ENCODE results near the gene SLC4A2.

Gene SLC4A2

GRCh38 chr7:151045967-151046366 lies 13.4 kb upstream of the SLC4A2 start:
- no peak overlapping the region for H3K4me3 ChIP-seq (replicated peaks; ENCODE audit: insufficient read depth, low read length)
- H3K27ac ChIP-seq (replicated peaks) = no peak overlapping the region
- no peaks in the 10 kb centered on the region for H3K27me3 ChIP-seq (ENCODE audit: insufficient read depth, poor library complexity, severe bottlenecking)
- DNase-seq (ENCODE audit: low read depth in 1 of 2, low spot score in 1 of 2) = no peak
- no peak for TF ChIP-seq CTCF (IDR thresholded peaks at IDR 0.05; ENCODE audit: insufficient read depth, low read length)

- DNase-seq (ENCODE audit: low read depth in 1 of 2, low spot score in 1 of 2) = no peak
- no peak overlapping the region for H3K4me3 ChIP-seq (replicated peaks; ENCODE audit: insufficient read depth, low read length)
- H3K27ac ChIP-seq (replicated peaks) = no peak overlapping the region
- H3K27me3 ChIP-seq (ENCODE audit: insufficient read depth, poor library complexity, severe bottlenecking) = no peaks in the 10 kb centered on the region
- TF ChIP-seq SPI1 (IDR thresholded peaks at IDR 0.05; ENCODE audit: borderline replicate concordance, low read depth) (no peak), REST (IDR thresholded peaks at IDR 0.05; ENCODE audit: insufficient replicate concordance, low read depth) (no peak), CTCF (IDR thresholded peaks at IDR 0.05; ENCODE audit: insufficient read depth, low read length) (no peak), GABPA (IDR thresholded peaks at IDR 0.05; ENCODE audit: low read depth) (no peak), POLR2AphosphoS5 (IDR thresholded peaks at IDR 0.05; ENCODE audit: low read depth) (no peak)
These were observed 12.5 kb upstream of the SLC4A2 start for GRCh38 chr7:151046603-151047573.

GRCh38 chr7:151047976-151048815 lies 11.2 kb upstream of the SLC4A2 start, which contains the start of gene ASIC3:
Gene ASIC3 (plus strand): TSS chr7:151048531. CDS start chr7:151048886, 355 bp downstream.
- Histone ChIP-seq H3K27ac (replicated peaks) (no peak within 1 kb of the TSS), H3K4me3 (replicated peaks; ENCODE audit: insufficient read depth, low read length) (no peak within 1 kb of the TSS), H3K27me3 (ENCODE audit: insufficient read depth, poor library complexity, severe bottlenecking) (no peaks in the 10 kb centered on the region)
- TF ChIP-seq SPI1 (IDR thresholded peaks at IDR 0.05; ENCODE audit: borderline replicate concordance, low read depth) (no peak), POLR2AphosphoS5 (IDR thresholded peaks at IDR 0.05; ENCODE audit: low read depth) (no peak), CTCF (IDR thresholded peaks at IDR 0.05; ENCODE audit: insufficient read depth, low read length) (no peak), GABPA (IDR thresholded peaks at IDR 0.05; ENCODE audit: low read depth) (no peak)
- no peak for DNase-seq (ENCODE audit: low read depth in 1 of 2, low spot score in 1 of 2)

GRCh38 chr7:151048911-151049463 lies 10.4 kb upstream of the SLC4A2 start:
- no peak overlapping the region for H3K27ac ChIP-seq (replicated peaks)
- no peak for DNase-seq (ENCODE audit: low read depth in 1 of 2, low spot score in 1 of 2)
- no peaks in the 10 kb centered on the region for H3K27me3 ChIP-seq (ENCODE audit: insufficient read depth, poor library complexity, severe bottlenecking)
- TF ChIP-seq CTCF (IDR thresholded peaks at IDR 0.05; ENCODE audit: insufficient read depth, low read length) (no peak), POLR2AphosphoS5 (IDR thresholded peaks at IDR 0.05; ENCODE audit: low read depth) (no peak), GABPA (IDR thresholded peaks at IDR 0.05; ENCODE audit: low read depth) (no peak), REST (IDR thresholded peaks at IDR 0.05; ENCODE audit: insufficient replicate concordance, low read depth) (no peak), SPI1 (IDR thresholded peaks at IDR 0.05; ENCODE audit: borderline replicate concordance, low read depth) (no peak)
- H3K4me3 ChIP-seq (replicated peaks; ENCODE audit: insufficient read depth, low read length) = no peak overlapping the region
